NCI-H1105 (cell line): Measurements from ENCODE around the gene CHST12.

ENCODE experiments used
- DNase-seq: peaks from one replicate; lab custom pipeline; 2025; lab: John Stamatoyannopoulos, UW

CHST12 gene

GRCh38 chr7:2479276-2480069 lies 76.1 kb downstream of the CHST12 start:
- no peak for DNase-seq

- DNase-seq: no peak
Measured at GRCh38 chr7:2480070-2480408, 76.6 kb downstream of the CHST12 start.

- no peak for DNase-seq
Measured at GRCh38 chr7:2481195-2481594, 77.8 kb downstream of the CHST12 start.

GRCh38 chr7:2482725-2483451 lies 79.5 kb downstream of the CHST12 start:
- DNase-seq: no peak

- DNase-seq: no peak
Measured at GRCh38 chr7:2483494-2483893, 80.1 kb downstream of the CHST12 start.

GRCh38 chr7:2484868-2485267 lies 81.5 kb downstream of the CHST12 start:
- no peak for DNase-seq

- no peak for DNase-seq
Measured at GRCh38 chr7:2487586-2488271, 84.3 kb downstream of the CHST12 start.

GRCh38 chr7:2488272-2488645 lies 84.8 kb downstream of the CHST12 start:
- no peak for DNase-seq

- DNase-seq: no peak
Measured at GRCh38 chr7:2488681-2489080, 85.3 kb downstream of the CHST12 start.

GRCh38 chr7:2490181-2490651 lies 86.8 kb downstream of the CHST12 start:
- DNase-seq: no peak

- DNase-seq: no peak
Measured at GRCh38 chr7:2492038-2492437, 88.6 kb downstream of the CHST12 start.

- DNase-seq: no peak
Measured at GRCh38 chr7:2493205-2494164, 90.1 kb downstream of the CHST12 start.

- no peak for DNase-seq
Measured at GRCh38 chr7:2494191-2495130, 91.0 kb downstream of the CHST12 start.

- DNase-seq: peak; percentile 14
Measured at GRCh38 chr7:2495418-2496299, 92.2 kb downstream of the CHST12 start.

GRCh38 chr7:2496375-2496774 lies 93.0 kb downstream of the CHST12 start:
- no peak for DNase-seq

GRCh38 chr7:2497065-2497464 lies 93.7 kb downstream of the CHST12 start:
- no peak for DNase-seq

- DNase-seq: no peak
Measured at GRCh38 chr7:2497500-2498336, 94.3 kb downstream of the CHST12 start.
